Stimulated activated CD4-positive, alpha-beta T cell treated with anti-CD3 and anti-CD28 coated beads, Interleukin-2, amount 100 ng/mL, for 24 hours (primary cell): Measurements from ENCODE around the gene RILPL1.
A peak's percentile ranks its signal among the peaks of the same experiment; 100 is the strongest.
"Not testable (repeated sequence)": the region's sequence is repeated elsewhere in the genome, so short reads cannot be mapped to it uniquely, and the experiment has no call there.

Experiments
- DNase-seq, 2 donors: peaks; one replicate each; pipeline ENCODE4 v3.0.0-alpha.2; 2020

RILPL1 gene

GRCh38 chr12:123453165-123453564, 80.4 kb downstream of the RILPL1 start:
- DNase-seq = no peak

GRCh38 chr12:123452276-123452550, 81.3 kb downstream of the RILPL1 start:
- not testable (repeated sequence) for DNase-seq

- DNase-seq = no peak
Measured at GRCh38 chr12:123450636-123451035, 82.9 kb downstream of the RILPL1 start.

DNA sequence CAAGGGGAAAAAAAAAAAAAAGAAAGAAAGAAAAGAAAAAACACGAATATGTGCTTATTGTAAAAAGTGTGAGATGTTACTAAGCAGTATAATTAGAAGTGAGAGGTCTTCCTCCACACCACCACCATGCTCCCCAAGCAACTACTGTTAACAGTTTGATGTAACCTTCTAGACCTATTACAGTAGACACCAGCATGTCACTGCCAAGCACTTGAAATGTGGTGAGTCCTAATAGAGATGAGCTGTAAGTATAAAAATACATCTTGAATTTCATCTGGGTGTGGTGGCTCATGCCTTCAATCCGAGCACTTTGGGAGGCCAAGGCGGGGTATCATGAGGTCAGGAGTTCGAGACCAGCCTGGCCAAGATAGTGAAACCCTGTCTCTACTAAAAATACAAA, 83.7 kb downstream of the RILPL1 start:
- no peak for DNase-seq

DNA sequence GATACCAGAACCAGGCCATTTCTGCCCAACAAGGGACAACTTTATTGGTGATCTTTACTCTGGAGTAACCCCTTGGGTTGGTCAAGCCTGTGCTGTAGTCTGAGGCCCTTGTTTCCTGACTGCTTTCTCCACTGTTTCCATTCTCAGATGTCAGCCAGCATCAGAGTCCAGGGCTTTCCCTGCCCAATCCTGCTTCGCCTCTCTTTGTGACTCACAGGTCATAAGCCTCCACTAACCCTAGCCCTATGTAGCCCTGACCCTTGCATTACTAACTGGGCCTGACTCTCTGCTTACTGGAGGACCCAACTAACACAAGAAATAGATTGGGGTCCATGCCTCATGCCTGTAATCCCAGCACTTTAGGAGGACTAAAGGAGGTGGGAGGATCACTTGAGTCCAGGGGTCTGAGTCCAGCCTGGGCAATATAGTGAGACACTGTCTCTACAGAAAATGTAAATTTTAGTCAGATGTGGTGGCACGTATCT, 84.2 kb downstream of the RILPL1 start:
- no peak for DNase-seq

DNA sequence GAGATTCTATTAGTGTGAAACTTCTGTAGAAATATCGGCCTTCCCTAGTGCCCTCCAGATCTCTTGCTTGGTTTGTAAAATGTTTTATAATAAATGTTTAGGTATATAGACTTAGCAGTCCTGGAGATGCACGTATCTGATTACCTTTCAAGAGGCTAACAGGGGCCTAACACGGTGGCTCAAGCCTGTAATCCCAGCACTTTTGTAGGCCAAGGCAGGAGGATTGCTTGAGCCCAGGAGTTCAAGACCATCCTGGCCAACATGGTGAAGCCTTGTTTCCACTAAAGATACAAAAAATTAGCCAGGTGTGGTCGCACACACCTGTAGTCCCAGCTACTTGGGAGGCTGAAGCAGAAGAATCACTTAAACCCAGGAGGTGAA, 87.2 kb downstream of the RILPL1 start:
- no peak for DNase-seq

DNA sequence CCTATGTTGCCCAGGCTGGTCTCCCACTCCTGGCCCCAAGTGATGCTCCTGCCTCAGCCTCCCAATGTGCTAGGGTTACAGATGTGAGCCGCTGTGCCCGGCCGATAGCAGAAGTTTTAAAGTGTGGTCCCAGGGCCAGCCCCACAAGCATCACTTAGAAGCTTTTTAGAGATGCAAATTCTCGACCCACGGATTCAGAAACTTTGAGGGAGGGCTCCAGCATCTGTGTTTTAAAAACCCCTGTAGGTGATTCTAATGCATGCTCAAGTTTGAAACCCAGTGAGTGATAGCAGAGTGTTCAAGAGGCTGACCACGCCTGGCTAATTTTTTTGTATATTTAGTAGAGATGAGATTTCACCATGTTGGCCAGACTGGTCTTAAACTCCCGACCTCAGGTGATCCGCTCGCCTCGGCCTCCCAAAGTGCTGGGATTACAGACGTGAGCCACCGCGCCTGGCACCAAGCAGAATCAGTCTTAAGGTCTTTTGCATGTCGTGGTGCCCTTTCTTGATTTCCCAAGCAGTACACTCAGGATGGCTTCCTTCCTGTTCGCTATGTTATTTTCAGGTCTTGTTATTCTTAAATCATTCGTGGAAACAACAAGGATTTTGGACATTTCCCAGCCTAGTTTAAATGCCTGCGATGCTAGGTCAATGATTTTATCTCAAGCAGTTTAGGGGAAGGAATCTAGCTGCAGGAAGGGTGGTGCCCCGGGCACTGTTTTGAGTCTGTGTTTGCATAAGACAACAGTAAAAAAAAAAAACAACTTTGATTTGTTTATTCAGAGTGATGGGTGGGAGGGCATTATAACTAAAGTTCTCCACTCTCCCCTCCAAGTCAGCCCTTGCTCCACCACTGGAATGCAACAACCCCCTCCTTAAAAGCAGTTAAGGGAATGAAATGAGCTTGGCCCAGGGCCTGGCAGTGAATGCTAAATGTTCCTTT, 87.9 kb downstream of the RILPL1 start:
- no peak for DNase-seq

GRCh38 chr12:123444092-123445026, 89.2 kb downstream of the RILPL1 start:
- no peak for DNase-seq

DNA sequence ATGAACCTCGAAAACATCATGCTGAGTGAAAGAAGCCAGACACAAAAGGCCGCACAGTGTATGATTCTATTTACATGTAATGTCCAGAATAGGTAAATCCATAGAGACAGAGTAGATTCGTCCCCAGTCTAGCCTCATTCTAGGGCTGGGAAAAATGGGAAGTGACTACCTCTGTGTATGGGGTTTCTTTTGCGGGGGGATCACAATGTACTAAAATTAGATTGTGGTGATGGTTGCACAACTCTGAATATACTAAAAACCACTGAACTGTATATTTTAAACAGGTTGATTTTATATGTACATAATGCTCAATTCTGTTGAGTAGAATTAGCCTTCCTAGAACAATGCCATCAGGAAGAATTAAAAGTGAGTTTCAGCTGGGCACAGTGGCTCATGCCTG, 90.7 kb downstream of the RILPL1 start:
- DNase-seq = no peak

- DNase-seq = no peak
Measured at GRCh38 chr12:123441523-123442164, 91.9 kb downstream of the RILPL1 start.

- DNase-seq = peak; percentile 94 to 97
Measured at GRCh38 chr12:123436017-123436964, 97.2 kb downstream of the RILPL1 start, which contains the start of gene RILPL2. Gene RILPL2 (minus strand): TSS chr12:123436684. CDS start chr12:123436420, 264 bp downstream.

- DNase-seq = no peak
Measured at GRCh38 chr12:123435636-123436016, 97.9 kb downstream of the RILPL1 start.

DNA sequence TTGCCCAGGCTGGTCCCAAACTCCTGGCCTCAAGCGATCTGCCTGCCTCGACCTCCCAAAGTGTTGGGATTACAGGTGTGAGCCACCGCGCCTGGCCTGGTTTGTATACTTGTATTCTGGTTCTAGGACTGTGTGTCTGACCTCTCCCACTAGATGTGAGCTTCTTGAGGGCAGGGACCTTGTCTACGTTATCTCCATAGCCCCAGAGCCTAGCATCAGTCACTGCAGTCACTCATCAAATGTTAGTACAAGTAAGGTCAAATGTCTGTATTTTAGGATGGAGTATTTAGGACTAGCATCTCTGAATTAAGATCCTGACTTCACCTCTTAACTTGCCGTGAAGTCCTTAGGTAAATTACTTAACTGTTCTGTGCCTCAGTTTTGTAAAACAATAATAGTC, 99.9 kb downstream of the RILPL1 start:
- DNase-seq = no peak

GRCh38 chr12:123431951-123432817, 101.3 kb downstream of the RILPL1 start:
- peak; percentile 32 to 50 for DNase-seq

GRCh38 chr12:123429101-123429500, 104.4 kb downstream of the RILPL1 start:
- DNase-seq = not testable (repeated sequence)

DNA sequence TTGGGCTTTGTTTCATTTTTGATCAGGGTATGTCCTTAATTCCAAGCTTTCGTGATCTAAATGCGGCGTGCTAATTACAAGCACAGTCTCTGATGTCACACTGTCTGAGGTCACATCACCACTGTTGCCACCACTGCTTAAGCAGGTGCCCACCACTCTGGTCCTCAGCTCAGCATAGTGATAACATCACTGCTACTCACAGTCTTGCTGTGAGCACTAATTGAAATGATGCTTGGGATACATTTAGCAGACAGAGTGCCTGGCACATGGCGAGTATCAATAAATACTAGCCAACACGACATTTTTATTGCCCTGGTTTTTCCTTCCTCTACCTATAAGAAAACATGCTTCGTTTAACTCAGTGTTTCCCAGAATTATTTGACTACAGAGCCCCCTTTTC, 104.9 kb downstream of the RILPL1 start:
- DNase-seq = no peak

GRCh38 chr12:123427036-123427769, 106.3 kb downstream of the RILPL1 start:
- peak in 1 of 2 donors; percentile 27 for DNase-seq

GRCh38 chr12:123421314-123421713, 112.2 kb downstream of the RILPL1 start:
- DNase-seq = no peak
